T-helper 1 cell treated with Interleukin-12 subunit alpha and Interleukin-12 subunit beta and Interleukin-4 antibody, amounts not matched to agents 30 μg/mL and 1 μg/mL, for 36 hours (primary cell): ENCODE measurements around the gene SLC30A4.

ENCODE experiments used
- H3K27ac Mint-ChIP-seq: one replicate; pipeline ENCODE4 v1.8.0; 2021; ENCODE audit warnings: mild to moderate bottlenecking, mixed read lengths
- H3K27me3 Mint-ChIP-seq: one replicate; pipeline ENCODE4 v1.8.0; 2021; ENCODE audit warnings: low read depth, mixed read lengths
- H3K36me3 Mint-ChIP-seq: one replicate; pipeline ENCODE4 v1.8.0; 2021; ENCODE audit warnings: low read depth, mixed read lengths
- H3K4me1 Mint-ChIP-seq: one replicate; pipeline ENCODE4 v1.8.0; 2021; ENCODE audit warnings: low read depth, mixed read lengths
- H3K4me3 Mint-ChIP-seq: one replicate; pipeline ENCODE4 v1.8.0; 2021; ENCODE audit warnings: mild to moderate bottlenecking, moderate library complexity, mixed read lengths
- H3K9me3 Mint-ChIP-seq: one replicate; pipeline ENCODE4 v1.8.0; 2021; ENCODE audit warnings: mixed read lengths

SLC30A4 gene

DNA sequence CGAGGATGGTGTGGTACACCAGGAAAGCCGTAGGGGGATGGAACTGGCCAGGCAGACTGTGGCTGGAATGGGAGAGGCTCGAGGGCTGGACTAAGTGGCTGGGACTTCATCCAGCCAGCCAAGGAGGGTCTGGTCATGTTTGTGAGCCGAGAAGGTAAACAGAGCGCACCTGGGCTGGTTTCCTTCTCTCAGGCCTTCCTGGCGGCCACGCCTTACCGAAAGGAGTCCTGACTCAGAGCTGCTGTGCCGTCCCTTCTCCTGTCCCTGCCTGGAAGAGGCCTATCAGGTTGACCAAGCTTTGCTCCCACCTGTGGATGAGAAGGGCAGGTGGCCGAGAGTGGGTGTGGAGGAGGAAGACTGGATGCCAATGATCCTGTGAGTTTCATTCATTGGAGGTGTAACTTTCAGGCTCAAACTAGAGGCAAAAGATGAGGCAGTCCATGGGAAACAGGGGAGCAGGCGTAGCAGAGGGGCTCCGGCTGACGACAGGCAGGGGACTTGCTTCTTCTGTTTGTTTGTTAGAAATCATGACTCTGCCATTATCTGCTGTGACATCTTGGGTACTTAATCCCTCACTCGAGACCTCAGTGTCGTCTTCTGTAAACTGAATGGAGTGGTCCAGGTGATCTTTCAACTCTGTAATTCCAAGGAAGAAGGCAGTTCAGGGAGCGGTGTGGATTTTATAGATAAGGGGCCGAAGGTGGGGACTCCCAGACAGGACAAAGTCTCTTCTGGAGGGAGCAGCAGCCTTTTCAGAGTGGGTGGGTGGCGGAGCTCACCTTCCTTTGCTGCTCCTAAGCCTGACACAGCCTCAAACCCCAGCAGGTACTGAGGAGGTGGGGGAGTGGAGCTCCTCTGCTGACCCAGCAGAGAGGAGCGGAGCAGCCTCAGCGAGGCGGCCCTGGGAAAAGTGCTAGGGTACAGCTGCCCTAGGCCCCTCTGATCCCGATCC, 72.4 kb downstream of the SLC30A4 start:
- H3K4me1 Mint-ChIP-seq, result peaks cover 36% of the 10 kb centered on the region
- peak overlapping the region; percentile 31 for H3K27ac Mint-ChIP-seq
- H3K27me3 Mint-ChIP-seq, result no peaks in the 10 kb centered on the region
- no peak overlapping the region for H3K4me3 Mint-ChIP-seq
- peaks cover 2% of the 10 kb centered on the region for H3K36me3 Mint-ChIP-seq
- H3K9me3 Mint-ChIP-seq, result no peaks in the 10 kb centered on the region

- no peak overlapping the region for H3K4me3 Mint-ChIP-seq
- no peaks in the 10 kb centered on the region for H3K27me3 Mint-ChIP-seq
- H3K4me1 Mint-ChIP-seq, result peaks cover 28% of the 10 kb centered on the region
- H3K36me3 Mint-ChIP-seq, result peaks cover 2% of the 10 kb centered on the region
- no peaks in the 10 kb centered on the region for H3K9me3 Mint-ChIP-seq
- H3K27ac Mint-ChIP-seq, result no peak overlapping the region
Observed at GRCh38 chr15:45449395-45449794, 73.2 kb downstream of the SLC30A4 start.

DNA sequence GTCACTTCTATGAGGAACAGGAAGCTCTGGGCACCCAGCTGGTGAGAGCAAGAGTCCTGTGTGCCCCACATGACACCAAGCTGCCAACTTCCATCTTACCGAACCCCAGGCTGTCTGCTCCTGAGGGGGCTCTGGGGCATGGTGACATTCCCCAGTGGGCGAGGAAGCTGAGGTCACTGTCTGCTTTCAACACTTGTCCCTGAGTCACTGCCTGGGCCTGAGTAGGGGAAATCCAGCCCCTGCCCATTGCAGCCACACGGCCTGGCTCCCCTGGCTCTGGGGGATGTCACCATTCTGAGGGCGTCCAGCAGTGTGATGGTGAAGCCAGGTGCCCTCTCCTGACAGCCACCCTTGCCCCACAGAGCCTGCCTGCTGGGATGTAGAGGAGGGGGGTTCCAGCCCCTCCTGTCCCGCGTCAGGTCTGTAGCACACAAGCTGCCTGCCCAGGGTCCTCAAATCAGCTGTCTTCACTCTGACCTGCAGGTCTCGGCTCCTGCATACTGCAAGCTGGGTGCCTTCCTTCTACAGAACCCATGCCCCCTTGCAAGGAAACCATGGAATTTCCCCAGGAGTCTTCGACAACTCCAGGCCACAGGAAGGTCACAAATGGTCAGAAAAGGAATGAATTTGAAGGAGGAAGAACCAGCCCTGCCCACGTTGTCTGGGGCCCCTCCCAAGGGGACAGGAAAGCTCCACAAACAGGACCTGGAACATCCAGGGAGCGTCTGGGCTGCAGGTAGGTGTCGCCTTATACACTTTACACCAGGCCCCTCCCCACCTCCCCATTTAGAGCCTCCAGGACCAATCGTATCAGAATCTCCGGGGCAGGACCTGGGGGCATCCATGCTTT, 74.3 kb downstream of the SLC30A4 start:
- no peaks in the 10 kb centered on the region for H3K36me3 Mint-ChIP-seq
- no peak overlapping the region for H3K27ac Mint-ChIP-seq
- no peak overlapping the region for H3K4me3 Mint-ChIP-seq
- no peaks in the 10 kb centered on the region for H3K9me3 Mint-ChIP-seq
- no peaks in the 10 kb centered on the region for H3K27me3 Mint-ChIP-seq
- H3K4me1 Mint-ChIP-seq, result peaks cover 20% of the 10 kb centered on the region

DNA sequence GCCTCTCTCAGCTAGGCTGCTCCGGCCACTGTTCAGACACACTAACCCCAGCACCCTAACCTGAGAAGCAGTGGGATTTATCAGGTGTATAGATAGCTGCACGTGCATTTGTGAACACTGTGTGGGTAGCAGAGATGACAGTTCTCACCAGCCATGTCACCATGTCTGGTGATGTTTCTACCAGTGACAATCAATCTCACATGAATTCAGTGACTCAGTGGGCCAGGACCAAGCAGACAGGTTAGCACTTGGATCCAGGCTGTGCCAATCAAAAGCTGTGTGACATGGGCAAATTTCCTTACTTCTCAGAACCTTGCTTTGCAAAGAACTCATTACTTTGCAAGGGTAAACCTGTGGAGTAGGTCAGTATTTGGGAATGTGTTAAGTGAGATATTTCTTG, 78.9 kb downstream of the SLC30A4 start:
- H3K27ac Mint-ChIP-seq, result no peak overlapping the region

DNA sequence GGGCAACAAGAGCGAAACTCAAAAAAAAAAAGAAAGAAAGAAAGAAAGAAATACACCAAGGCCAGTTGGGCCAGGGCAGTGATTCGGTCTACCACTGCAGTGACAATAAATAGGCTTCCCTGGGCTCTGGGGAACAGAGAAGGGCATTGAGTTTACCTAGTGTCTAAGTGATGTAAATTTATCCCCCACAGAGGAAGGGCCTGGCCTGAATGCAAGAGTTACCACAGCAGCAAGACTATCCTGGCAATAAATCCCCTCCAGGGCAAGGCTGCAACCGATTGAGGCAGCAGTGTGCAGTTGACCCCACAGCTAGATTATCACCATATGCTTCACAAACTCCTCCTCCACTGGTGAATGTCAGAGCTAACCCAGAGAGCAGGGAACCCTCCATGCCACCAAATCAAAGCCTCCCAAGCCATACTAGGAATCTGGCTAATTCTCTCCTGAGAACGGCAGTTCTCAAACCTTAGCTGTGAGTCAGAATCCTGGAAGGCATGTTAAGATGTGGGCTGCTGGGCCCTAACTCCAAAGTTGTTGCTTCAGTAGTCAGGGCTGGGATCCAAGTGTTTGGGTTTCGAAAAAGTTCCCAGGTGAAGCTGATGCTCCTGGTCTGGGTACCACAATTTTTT, 79.9 kb downstream of the SLC30A4 start:
- H3K4me1 Mint-ChIP-seq, result peaks cover 3% of the 10 kb centered on the region
- H3K36me3 Mint-ChIP-seq, result no peaks in the 10 kb centered on the region
- no peaks in the 10 kb centered on the region for H3K9me3 Mint-ChIP-seq
- H3K4me3 Mint-ChIP-seq, result no peak overlapping the region
- H3K27ac Mint-ChIP-seq, result no peak overlapping the region
- no peaks in the 10 kb centered on the region for H3K27me3 Mint-ChIP-seq

More for the DNA sequence above, 78.9 kb downstream of the SLC30A4 start:
- Mint-ChIP-seq H3K36me3 (no peaks in the 10 kb centered on the region), H3K9me3 (no peaks in the 10 kb centered on the region), H3K4me1 (peaks cover 6% of the 10 kb centered on the region), H3K27me3 (no peaks in the 10 kb centered on the region), H3K4me3 (no peak overlapping the region)

DNA sequence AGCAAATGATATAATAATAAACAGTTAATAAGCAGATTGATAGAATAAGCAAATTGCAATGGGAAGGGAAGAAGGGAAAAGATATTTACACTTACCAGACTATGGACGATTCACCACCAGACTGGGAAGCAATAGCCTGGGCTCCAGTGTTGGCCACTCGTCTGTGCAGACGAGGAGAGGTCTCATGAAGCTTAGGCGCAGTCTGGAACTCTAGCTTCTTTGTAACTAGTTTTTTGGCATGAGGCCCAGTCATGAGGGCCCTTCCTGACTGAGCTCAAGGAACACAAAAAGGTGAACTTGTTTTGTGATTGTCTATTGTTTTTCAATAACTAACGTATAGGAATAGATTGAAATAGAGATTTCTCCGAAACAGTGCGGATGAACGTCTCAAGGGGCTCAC, 80.9 kb downstream of the SLC30A4 start:
- H3K36me3 Mint-ChIP-seq, result no peaks in the 10 kb centered on the region
- no peak overlapping the region for H3K27ac Mint-ChIP-seq
- H3K27me3 Mint-ChIP-seq, result no peaks in the 10 kb centered on the region
- H3K9me3 Mint-ChIP-seq, result no peaks in the 10 kb centered on the region
- H3K4me1 Mint-ChIP-seq, result peaks cover 2% of the 10 kb centered on the region
- H3K4me3 Mint-ChIP-seq, result no peak overlapping the region

DNA sequence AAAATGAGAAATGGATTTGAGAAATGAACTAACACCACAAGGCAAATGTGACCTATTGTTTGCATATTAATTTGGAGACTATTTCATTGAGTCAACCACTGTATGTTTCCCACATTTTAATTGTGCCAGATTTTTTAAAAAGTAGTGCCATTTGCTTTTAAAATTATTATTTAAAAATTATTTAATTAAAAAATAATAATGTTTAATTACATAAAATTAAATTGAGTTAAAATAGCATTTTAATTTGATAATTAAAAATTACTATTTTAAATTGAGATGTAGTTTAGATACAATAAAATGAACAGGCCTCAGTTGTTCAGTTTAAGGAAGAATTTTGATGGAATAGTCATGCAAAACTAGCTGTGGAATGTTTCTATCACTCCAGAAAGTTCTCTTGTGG, 81.5 kb downstream of the SLC30A4 start:
- Mint-ChIP-seq H3K36me3 (no peaks in the 10 kb centered on the region), H3K9me3 (no peaks in the 10 kb centered on the region), H3K4me3 (no peak overlapping the region), H3K27me3 (peaks cover 1% of the 10 kb centered on the region), H3K4me1 (no peaks in the 10 kb centered on the region), H3K27ac (no peak overlapping the region)

DNA sequence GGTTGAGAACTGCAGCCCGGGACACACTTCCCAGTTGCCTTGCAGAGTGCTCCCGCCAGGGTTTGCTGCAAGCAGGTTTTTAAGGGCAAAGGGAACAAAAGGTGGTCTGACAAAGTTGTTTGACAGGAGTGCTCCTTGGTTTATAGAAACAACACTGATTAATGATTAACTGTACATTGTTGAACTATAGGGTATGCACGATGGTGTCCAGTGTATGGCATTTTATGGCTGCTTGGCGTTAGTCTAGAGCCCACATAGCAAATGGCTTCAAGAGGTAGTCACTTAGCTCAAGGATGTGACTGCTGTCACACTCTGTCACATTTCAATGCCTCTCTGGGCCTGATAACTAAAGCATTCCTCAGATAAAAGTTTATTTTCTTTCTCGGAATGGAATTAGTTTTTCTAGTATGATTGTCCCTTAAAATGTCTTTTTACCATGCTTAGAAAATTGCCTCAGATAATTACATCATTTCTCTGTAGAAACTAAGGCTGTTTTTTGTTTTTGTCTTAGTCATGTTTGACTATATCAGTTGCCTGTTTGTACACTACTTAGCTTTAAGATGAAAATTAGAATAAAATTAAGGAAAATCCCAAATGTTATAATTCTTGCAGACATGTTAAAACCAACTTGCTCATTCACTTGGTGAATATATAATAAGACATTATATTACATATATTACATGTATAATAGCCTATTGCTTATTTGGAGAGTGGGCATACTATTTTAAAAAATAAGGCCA, 82.9 kb downstream of the SLC30A4 start:
- no peak overlapping the region for H3K4me3 Mint-ChIP-seq
- H3K9me3 Mint-ChIP-seq, result no peaks in the 10 kb centered on the region
- H3K4me1 Mint-ChIP-seq, result peaks cover 3% of the 10 kb centered on the region
- no peaks in the 10 kb centered on the region for H3K36me3 Mint-ChIP-seq
- H3K27ac Mint-ChIP-seq, result no peak overlapping the region
- peaks cover 12% of the 10 kb centered on the region for H3K27me3 Mint-ChIP-seq

GRCh38 chr15:45435124-45435903, 87.2 kb downstream of the SLC30A4 start:
- H3K27ac Mint-ChIP-seq, result no peak overlapping the region
- peaks cover 5% of the 10 kb centered on the region for H3K4me1 Mint-ChIP-seq
- H3K4me3 Mint-ChIP-seq, result no peak overlapping the region
- H3K27me3 Mint-ChIP-seq, result peaks cover 40% of the 10 kb centered on the region
- no peaks in the 10 kb centered on the region for H3K9me3 Mint-ChIP-seq
- H3K36me3 Mint-ChIP-seq, result no peaks in the 10 kb centered on the region

- H3K27me3 Mint-ChIP-seq, result peaks cover 40% of the 10 kb centered on the region
- H3K9me3 Mint-ChIP-seq, result no peaks in the 10 kb centered on the region
- no peak overlapping the region for H3K27ac Mint-ChIP-seq
Observed at GRCh38 chr15:45434078-45434567, 88.4 kb downstream of the SLC30A4 start.

DNA sequence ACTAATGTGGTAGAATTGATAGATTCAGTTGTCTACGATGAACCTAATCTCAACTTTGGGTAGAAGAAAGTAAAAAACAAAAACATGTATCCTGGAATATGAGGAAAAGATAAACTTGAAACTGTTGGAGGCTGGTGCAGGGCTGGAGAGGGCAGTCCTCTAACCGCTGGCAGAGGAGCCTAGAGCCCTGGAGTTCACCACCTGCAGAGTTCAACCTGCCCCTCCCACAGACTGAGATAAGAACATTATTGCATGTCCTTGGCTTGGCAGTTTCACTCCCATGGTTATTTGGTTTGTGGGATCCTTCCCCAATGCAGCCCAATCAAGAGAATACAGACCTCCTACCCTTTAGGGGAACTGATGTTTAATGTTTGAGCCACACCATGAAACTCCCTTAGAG, 91.0 kb downstream of the SLC30A4 start:
- no peaks in the 10 kb centered on the region for H3K36me3 Mint-ChIP-seq
- H3K4me3 Mint-ChIP-seq, result no peak overlapping the region
- H3K27me3 Mint-ChIP-seq, result peaks cover 44% of the 10 kb centered on the region
- H3K27ac Mint-ChIP-seq, result no peak overlapping the region
- H3K9me3 Mint-ChIP-seq, result no peaks in the 10 kb centered on the region
- peaks cover 5% of the 10 kb centered on the region for H3K4me1 Mint-ChIP-seq

More at GRCh38 chr15:45434078-45434567, 88.4 kb downstream of the SLC30A4 start:
- Mint-ChIP-seq H3K4me3 (no peak overlapping the region), H3K36me3 (no peaks in the 10 kb centered on the region), H3K4me1 (peaks cover 5% of the 10 kb centered on the region)

- peak overlapping the region; percentile 68 for H3K4me3 Mint-ChIP-seq
- H3K27ac Mint-ChIP-seq, result no peak overlapping the region
- H3K9me3 Mint-ChIP-seq, result no peaks in the 10 kb centered on the region
- no peaks in the 10 kb centered on the region for H3K36me3 Mint-ChIP-seq
- H3K4me1 Mint-ChIP-seq, result peaks cover 2% of the 10 kb centered on the region
- peaks cover 36% of the 10 kb centered on the region for H3K27me3 Mint-ChIP-seq
Observed at GRCh38 chr15:45429941-45430792, 92.4 kb downstream of the SLC30A4 start.
